DND-41 (cell line): Measurements from ENCODE around the gene CLEC18A.

Source experiments
- EZH2 ChIP-seq: IDR thresholded peaks from 3 replicates; pipeline ENCODE4 v1.6.1; 2012; ENCODE audit warnings: borderline replicate concordance, low read depth, mild to moderate bottlenecking, moderate library complexity, low read length, inconsistent platforms; ENCODE audit not compliant: severe bottlenecking
- TF ChIP-seq, protein P1 (sequence below): IDR thresholded peaks from 2 replicates; pipeline ENCODE4 v1.5.1; 2012; ENCODE audit warnings: borderline replicate concordance, low read length, moderate library complexity, mild to moderate bottlenecking; ENCODE audit not compliant: poor library complexity, severe bottlenecking; ENCODE audit errors: extremely low read depth

DNA sequence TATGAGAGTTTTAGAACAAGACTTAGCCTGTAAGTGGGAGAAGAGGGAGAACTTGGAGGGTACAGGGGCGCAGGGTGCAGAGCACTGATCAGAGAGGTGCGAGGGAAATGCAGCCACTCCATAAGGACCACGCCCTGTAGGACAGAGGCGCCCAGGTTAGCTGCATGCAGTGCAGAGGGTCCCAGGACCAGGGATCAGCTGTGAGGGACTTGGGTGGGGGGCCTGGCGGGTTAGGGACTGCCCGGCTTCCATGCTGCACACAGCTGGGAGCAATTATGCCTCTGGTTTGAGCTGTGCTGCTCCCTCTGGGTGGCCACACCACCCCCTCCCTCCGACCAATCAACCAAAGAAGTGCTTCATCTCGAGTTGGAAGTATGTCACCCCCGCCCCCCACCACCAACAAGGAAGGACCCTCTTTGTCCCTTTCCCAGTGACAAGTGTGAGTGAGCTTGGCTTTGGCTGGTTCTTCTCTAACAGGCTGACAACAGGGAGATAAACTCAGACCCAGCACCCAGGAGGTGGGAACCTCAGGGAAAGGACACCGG is 22.2 kb upstream of the CLEC18A start:
- TF ChIP-seq, protein P1, sequence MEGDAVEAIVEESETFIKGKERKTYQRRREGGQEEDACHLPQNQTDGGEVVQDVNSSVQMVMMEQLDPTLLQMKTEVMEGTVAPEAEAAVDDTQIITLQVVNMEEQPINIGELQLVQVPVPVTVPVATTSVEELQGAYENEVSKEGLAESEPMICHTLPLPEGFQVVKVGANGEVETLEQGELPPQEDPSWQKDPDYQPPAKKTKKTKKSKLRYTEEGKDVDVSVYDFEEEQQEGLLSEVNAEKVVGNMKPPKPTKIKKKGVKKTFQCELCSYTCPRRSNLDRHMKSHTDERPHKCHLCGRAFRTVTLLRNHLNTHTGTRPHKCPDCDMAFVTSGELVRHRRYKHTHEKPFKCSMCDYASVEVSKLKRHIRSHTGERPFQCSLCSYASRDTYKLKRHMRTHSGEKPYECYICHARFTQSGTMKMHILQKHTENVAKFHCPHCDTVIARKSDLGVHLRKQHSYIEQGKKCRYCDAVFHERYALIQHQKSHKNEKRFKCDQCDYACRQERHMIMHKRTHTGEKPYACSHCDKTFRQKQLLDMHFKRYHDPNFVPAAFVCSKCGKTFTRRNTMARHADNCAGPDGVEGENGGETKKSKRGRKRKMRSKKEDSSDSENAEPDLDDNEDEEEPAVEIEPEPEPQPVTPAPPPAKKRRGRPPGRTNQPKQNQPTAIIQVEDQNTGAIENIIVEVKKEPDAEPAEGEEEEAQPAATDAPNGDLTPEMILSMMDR, result no peak
- TF ChIP-seq EZH2, result no peak
